ENCODE results near the gene SENP7.

Gene SENP7

DNA sequence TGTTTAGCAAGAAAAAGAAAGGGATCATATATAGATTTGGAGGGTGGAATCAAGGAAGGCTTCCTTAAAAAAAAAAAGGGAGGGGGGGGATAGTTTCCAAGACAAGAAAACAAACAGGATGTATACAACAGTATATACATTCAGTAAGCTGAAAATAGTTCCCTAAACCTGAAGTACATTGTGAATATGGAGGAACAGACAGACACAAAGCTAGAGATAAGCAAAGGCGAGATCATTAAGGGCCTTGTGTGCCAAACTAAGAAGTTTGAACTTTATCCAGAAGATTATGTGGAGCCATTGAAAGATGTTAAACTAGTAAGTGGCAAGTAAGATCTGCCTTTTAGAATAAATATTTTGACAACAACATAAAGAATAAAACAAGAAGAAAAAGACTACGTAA lies 99.4 kb downstream of the SENP7 start:
- POLR2A ChIA-PET, result no interaction called here
- TF ChIP-seq, protein P1, sequence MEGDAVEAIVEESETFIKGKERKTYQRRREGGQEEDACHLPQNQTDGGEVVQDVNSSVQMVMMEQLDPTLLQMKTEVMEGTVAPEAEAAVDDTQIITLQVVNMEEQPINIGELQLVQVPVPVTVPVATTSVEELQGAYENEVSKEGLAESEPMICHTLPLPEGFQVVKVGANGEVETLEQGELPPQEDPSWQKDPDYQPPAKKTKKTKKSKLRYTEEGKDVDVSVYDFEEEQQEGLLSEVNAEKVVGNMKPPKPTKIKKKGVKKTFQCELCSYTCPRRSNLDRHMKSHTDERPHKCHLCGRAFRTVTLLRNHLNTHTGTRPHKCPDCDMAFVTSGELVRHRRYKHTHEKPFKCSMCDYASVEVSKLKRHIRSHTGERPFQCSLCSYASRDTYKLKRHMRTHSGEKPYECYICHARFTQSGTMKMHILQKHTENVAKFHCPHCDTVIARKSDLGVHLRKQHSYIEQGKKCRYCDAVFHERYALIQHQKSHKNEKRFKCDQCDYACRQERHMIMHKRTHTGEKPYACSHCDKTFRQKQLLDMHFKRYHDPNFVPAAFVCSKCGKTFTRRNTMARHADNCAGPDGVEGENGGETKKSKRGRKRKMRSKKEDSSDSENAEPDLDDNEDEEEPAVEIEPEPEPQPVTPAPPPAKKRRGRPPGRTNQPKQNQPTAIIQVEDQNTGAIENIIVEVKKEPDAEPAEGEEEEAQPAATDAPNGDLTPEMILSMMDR (IDR thresholded peaks at IDR 0.05; ENCODE audit: insufficient read depth, low read length, missing control alignments), result no peak
- CTCF ChIA-PET, result no interaction called here
- no peak overlapping the region for H3K4me3 ChIP-seq (ENCODE audit: low read depth, low read length)
- no peak for DNase-seq (ENCODE audit: low read depth, low spot score)

DNA sequence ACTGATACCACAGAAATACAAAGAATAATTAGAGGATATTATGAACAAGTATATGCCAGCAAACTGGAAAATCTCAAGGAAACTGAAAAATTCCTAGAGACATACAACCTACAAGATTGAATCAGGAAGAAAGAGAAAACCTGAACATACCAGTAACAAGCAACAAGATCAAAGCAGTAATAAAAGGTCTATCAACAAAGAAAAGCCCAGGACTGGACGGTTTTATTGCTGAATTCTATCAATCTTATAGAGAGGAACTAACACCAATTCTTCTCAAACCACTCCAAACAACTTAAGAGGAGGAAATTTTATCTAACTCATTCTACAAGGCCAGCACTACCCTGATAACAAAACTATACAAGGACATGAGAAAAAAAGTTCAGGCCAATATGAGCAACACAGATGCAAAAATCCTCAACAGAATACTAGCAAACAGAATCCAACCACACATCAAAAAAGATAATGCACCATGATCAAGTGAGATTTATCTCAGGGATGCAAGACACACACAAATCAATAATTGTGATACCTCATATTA lies 121.5 kb downstream of the SENP7 start:
- no peak for DNase-seq (ENCODE audit: low read depth, low spot score)
- H3K4me3 ChIP-seq (ENCODE audit: low read depth, low read length), result no peak overlapping the region
- ChIA-PET CTCF (no interaction called here), POLR2A (no interaction called here)
- TF ChIP-seq, protein P1 (IDR thresholded peaks at IDR 0.05; ENCODE audit: insufficient read depth, low read length, missing control alignments), result no peak

DNA sequence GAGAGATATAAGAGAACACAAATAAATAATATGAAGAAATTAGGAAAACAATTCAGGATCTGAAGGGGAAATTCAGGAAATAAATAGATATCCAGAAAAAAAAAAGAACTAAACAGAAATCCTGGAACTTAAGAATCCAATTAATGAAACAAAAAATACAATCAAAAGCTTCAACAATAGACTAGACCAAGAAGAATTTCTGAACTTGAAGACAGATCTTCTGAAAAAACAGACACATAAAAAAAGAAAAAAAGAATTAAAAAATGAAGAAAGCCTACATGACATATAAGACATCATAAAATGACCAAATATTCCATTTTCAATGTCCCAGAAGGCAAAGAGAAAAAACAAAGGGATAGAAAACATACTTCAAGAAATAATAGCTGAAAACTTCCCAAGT lies 124.3 kb downstream of the SENP7 start:
- TF ChIP-seq, protein P1 (IDR thresholded peaks at IDR 0.05; ENCODE audit: insufficient read depth, low read length, missing control alignments), result no peak
- H3K4me3 ChIP-seq (ENCODE audit: low read depth, low read length), result no peak overlapping the region
- ChIA-PET CTCF (no interaction called here), POLR2A (no interaction called here)
- DNase-seq (ENCODE audit: low read depth, low spot score), result no peak

DNA sequence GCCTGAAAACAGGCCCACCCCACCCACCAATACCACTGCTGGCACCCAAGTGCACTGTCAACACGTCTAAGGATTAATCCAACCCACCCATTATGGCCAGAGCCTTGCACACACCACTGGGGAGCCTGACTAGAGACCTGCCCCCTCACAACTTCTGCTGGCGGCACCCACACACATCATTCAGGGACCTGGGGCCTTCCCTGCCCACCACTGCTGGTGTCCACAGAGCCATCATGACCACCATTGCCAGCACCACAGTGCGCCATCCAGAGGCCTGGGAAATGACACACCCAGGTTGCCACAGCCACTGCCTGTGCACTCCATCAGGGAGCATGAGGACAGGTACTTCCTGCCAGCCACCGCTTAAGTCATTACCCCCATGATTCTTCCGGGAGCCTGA lies 125.7 kb downstream of the SENP7 start:
- ChIA-PET CTCF (no interaction called here), POLR2A (no interaction called here)
- DNase-seq (ENCODE audit: low read depth, low spot score), result no peak
- no peak overlapping the region for H3K4me3 ChIP-seq (ENCODE audit: low read depth, low read length)
- TF ChIP-seq, protein P1 (IDR thresholded peaks at IDR 0.05; ENCODE audit: insufficient read depth, low read length, missing control alignments), result no peak

DNA sequence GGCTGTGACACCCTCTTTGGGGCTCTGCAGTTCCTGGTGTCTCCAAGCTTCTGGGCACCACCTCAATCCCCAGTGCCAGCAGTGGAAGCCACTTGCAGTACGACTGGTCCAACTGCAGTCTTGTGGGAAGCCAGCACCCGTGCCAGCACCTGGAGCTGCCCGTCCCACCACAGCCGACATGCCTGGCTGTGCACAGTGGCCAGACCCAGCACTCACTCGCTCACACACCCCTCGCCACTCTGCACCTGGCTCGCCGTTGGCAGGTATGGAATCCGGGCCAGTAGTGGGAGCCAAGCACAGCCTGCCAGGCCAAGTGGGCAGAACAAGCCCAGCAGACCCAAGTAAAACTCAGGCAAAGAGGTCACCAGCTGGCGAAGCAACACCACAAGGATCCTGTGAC lies 128.6 kb downstream of the SENP7 start:
- no peak for DNase-seq (ENCODE audit: low read depth, low spot score)
- H3K4me3 ChIP-seq (ENCODE audit: low read depth, low read length), result no peak overlapping the region
- TF ChIP-seq, protein P1 (IDR thresholded peaks at IDR 0.05; ENCODE audit: insufficient read depth, low read length, missing control alignments), result no peak
- POLR2A ChIA-PET, result no interaction called here
- CTCF ChIA-PET, result no interaction called here

DNA sequence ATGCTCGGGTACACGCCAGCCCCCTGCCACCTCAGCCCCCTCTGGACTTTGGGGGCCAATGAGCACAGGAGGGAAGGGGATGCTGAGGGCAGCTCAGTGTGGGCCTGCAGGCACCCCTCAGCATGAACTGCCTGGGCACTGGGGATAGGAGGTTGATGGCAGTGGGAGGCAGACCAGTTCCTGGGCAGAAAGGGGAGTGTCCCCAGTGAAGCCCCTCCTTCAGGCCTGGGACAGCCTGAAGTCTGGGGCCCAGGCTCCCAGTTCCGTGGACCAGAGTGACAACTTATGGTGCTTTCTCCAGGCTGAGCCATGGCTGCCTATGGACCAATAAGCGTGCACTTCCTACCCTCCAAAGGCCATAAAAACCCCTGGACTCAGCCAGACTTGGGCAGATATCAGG lies 129.4 kb downstream of the SENP7 start:
- TF ChIP-seq, protein P1 (IDR thresholded peaks at IDR 0.05; ENCODE audit: insufficient read depth, low read length, missing control alignments), result no peak
- H3K4me3 ChIP-seq (ENCODE audit: low read depth, low read length), result no peak overlapping the region
- POLR2A ChIA-PET, result no interaction called here
- DNase-seq (ENCODE audit: low read depth, low spot score), result no peak
- CTCF ChIA-PET, result interaction anchor here (1.2 to 2.5 kb wide), 2 partner anchors 187 to 490 kb away, joined by 3 to 10 read pairs; no protein-coding TSS in a partner anchor
